Testis (tissue), 3 donors: ENCODE results near the gene NDUFA8. TPM values are rescaled to one million over a fixed set of nuclear protein-coding genes. Genes with fewer than 3 reads are reported as not detected.

Experiments
- DNase-seq: peaks from one replicate; pipeline ENCODE4 v3.0.0-alpha.2; 2019
- H3K27ac ChIP-seq, 2 donors: fragments of 200-600 bp; sonication (generic); one replicate each; pipeline ENCODE4 v1.5.1; 2019
- H3K27me3 ChIP-seq: fragments of 200-600 bp; sonication (generic); one replicate; pipeline ENCODE4 v1.5.1; 2019
- H3K36me3 ChIP-seq: fragments of 200-600 bp; sonication (generic); one replicate; pipeline ENCODE4 v1.5.1; 2017; ENCODE audit warnings: low read depth; ENCODE audit errors: missing control alignments
- H3K4me1 ChIP-seq: fragments of 200-600 bp; sonication (generic); one replicate; pipeline ENCODE4 v1.5.1; 2019
- H3K4me3 ChIP-seq, 2 donors: fragments of 200-600 bp; sonication (generic); one replicate each; pipeline ENCODE4 v1.5.1; 2017 to 2019
- H3K9me3 ChIP-seq: fragments of 200-600 bp; sonication (generic); one replicate; pipeline ENCODE4 v1.5.1; 2017
- CTCF ChIP-seq, 3 experiments: fragments of 450-650 bp in 2 of 3; fragments of 200-600 bp in 1 of 3; sonication (generic) in 1 of 3; IDR thresholded peaks; one replicate each; pipeline ENCODE4 v1.5.1; 2016 to 2019; ENCODE audit warnings: antibody characterized with exemption in 3 of 3, mild to moderate bottlenecking in 2 of 3, moderate library complexity in 1 of 3
- POLR2A ChIP-seq: fragments of 450-650 bp; IDR thresholded peaks from one replicate; pipeline ENCODE4 v1.6.1; 2017; ENCODE audit warnings: antibody characterized with exemption, mild to moderate bottlenecking, moderate library complexity
- WGBS, 2 donors: methylation state at CpG; one replicate each; pipeline ENCODE4 v1.1.5; 2018; 5-methylcytosine and 5-hydroxymethylcytosine counted together
- intact Hi-C: fragments of 100-400 bp; cut with DNase I; formaldehyde crosslinking; loops from one replicate; pipeline ENCODE4 v1.15.1; 2023; ENCODE audit warnings: low total_unique reads
- polyA plus RNA-seq: library from polyadenylated mRNA; stranded (reverse); fragments of 350-450 nt; fragmentation: Illumina TruSeq; extraction: RNeasy Lipid Tissue Mini Kit (QIAGEN cat#74804); gene quantifications from one replicate; pipeline ENCODE4 v1.2.3, GENCODE V29; 2014; ENCODE audit warnings: low read depth, low replicate concordance; ENCODE audit not compliant: insufficient read depth
- total RNA-seq, 2 donors: library from RNA; depleted of rRNA; stranded (reverse); fragments of >200 nt; gene quantifications; one replicate each; pipeline ENCODE4 v1.2.3, GENCODE V29; 2016

Gene NDUFA8
- total and polyA plus RNA-seq, 3 donors from 2014 or later: 59.4 to 219 (median 62.1) TPM

- WGBS, 2 donors: 24 to 47% methylated on average over 5 of the region's 5 CpGs
Observed at GRCh38 chr9:122113574-122113973, 46.0 kb downstream of the NDUFA8 start.

GRCh38 chr9:122112238-122112637, 47.3 kb downstream of the NDUFA8 start:
- Histone ChIP-seq H3K27ac (no peak overlapping the region), H3K4me1 (no peaks in the 10 kb centered on the region), H3K4me3 (no peak overlapping the region), H3K36me3 (no peaks in the 10 kb centered on the region), H3K27me3 (no peaks in the 10 kb centered on the region), H3K9me3 (no peaks in the 10 kb centered on the region)
- no peak for TF ChIP-seq CTCF (IDR thresholded peaks at IDR 0.05)
- TF ChIP-seq POLR2A: no peak
- intact Hi-C loops: no loop called here
- DNase-seq: no peak
- WGBS, 2 donors: 83 to 93% methylated on average over 6 of the region's 6 CpGs

More at GRCh38 chr9:122113574-122113973, 46.0 kb downstream of the NDUFA8 start:
- no peaks in the 10 kb centered on the region for H3K36me3 ChIP-seq
- TF ChIP-seq POLR2A: no peak
- no peak for TF ChIP-seq CTCF (IDR thresholded peaks at IDR 0.05)
- H3K4me1 ChIP-seq: no peaks in the 10 kb centered on the region
- intact Hi-C loops: no loop called here
- no peaks in the 10 kb centered on the region for H3K27me3 ChIP-seq
- H3K9me3 ChIP-seq: no peaks in the 10 kb centered on the region
- no peak overlapping the region for H3K4me3 ChIP-seq
- H3K27ac ChIP-seq: no peak overlapping the region
- DNase-seq: no peak

GRCh38 chr9:122111413-122112085, 48.0 kb downstream of the NDUFA8 start:
- Histone ChIP-seq H3K4me3 (no peak overlapping the region), H3K4me1 (no peaks in the 10 kb centered on the region), H3K27me3 (no peaks in the 10 kb centered on the region), H3K36me3 (no peaks in the 10 kb centered on the region), H3K27ac (no peak overlapping the region), H3K9me3 (no peaks in the 10 kb centered on the region)
- DNase-seq: no peak
- no peak for TF ChIP-seq CTCF (IDR thresholded peaks at IDR 0.05)
- 92 to 97% methylated on average over 5 to 9 of the region's 9 CpGs for WGBS, 2 donors
- intact Hi-C loops: no loop called here

- intact Hi-C loops: no loop called here
- 91 to 95% methylated on average over 3 to 7 of the region's 7 CpGs for WGBS, 2 donors
Observed at GRCh38 chr9:122110100-122110833, 49.3 kb downstream of the NDUFA8 start.

More at GRCh38 chr9:122110100-122110833, 49.3 kb downstream of the NDUFA8 start:
- Histone ChIP-seq H3K36me3 (no peaks in the 10 kb centered on the region), H3K9me3 (no peaks in the 10 kb centered on the region), H3K27me3 (no peaks in the 10 kb centered on the region), H3K27ac (no peak overlapping the region), H3K4me3 (no peak overlapping the region), H3K4me1 (no peaks in the 10 kb centered on the region)
- DNase-seq: no peak
- TF ChIP-seq POLR2A (no peak), CTCF (IDR thresholded peaks at IDR 0.05) (no peak)
